SKM-1 (cell line): ENCODE results near the gene SHROOM2.
"Not testable (repeated sequence)": the region's sequence is repeated elsewhere in the genome, so short reads cannot be mapped to it uniquely, and the experiment has no call there.

Source experiments
- DNase-seq: peaks from one replicate; lab custom pipeline; 2025; ENCODE audit not compliant: unreplicated experiment; lab: John Stamatoyannopoulos, UW

SHROOM2 gene

GRCh38 chrX:9785944-9786797, at the start of gene SHROOM2:
TSS of gene SHROOM2 (plus strand) at chrX:9786429. CDS start at chrX:9786546, 117 bp downstream.
- DNase-seq: no peak

GRCh38 chrX:9737363-9737762, 48.9 kb upstream of the SHROOM2 start:
- DNase-seq: no peak

GRCh38 chrX:9738151-9738550, 48.1 kb upstream of the SHROOM2 start:
- no peak for DNase-seq

- no peak for DNase-seq
Measured at GRCh38 chrX:9739130-9739529, 47.1 kb upstream of the SHROOM2 start.

GRCh38 chrX:9745417-9746115, 40.7 kb upstream of the SHROOM2 start:
- DNase-seq: no peak

- no peak for DNase-seq
Measured at GRCh38 chrX:9746148-9746888, 39.9 kb upstream of the SHROOM2 start.

- no peak for DNase-seq
Measured at GRCh38 chrX:9747644-9748043, 38.6 kb upstream of the SHROOM2 start.

GRCh38 chrX:9749146-9749692, 37.0 kb upstream of the SHROOM2 start:
- no peak for DNase-seq

- DNase-seq: no peak
Measured at GRCh38 chrX:9757366-9757765, 28.9 kb upstream of the SHROOM2 start.

GRCh38 chrX:9758021-9758638, 28.1 kb upstream of the SHROOM2 start:
- no peak for DNase-seq

- DNase-seq: no peak
Measured at GRCh38 chrX:9759337-9759736, 26.9 kb upstream of the SHROOM2 start.

- no peak for DNase-seq
Measured at GRCh38 chrX:9765072-9765736, 21.0 kb upstream of the SHROOM2 start.

GRCh38 chrX:9765737-9766097, 20.5 kb upstream of the SHROOM2 start, which contains the start of gene GPR143:
TSS of gene GPR143 (minus strand) at chrX:9765847. CDS start at chrX:9765817, 30 bp downstream.
- DNase-seq: no peak

GRCh38 chrX:9767375-9767774, 18.9 kb upstream of the SHROOM2 start:
- no peak for DNase-seq

- DNase-seq: not testable (repeated sequence)
Measured at GRCh38 chrX:9768321-9768839, 17.8 kb upstream of the SHROOM2 start.

- no peak for DNase-seq
Measured at GRCh38 chrX:9770319-9770718, 15.9 kb upstream of the SHROOM2 start.

GRCh38 chrX:9772943-9773342, 13.3 kb upstream of the SHROOM2 start:
- DNase-seq: no peak

GRCh38 chrX:9775930-9776329, 10.3 kb upstream of the SHROOM2 start:
- DNase-seq: no peak

GRCh38 chrX:9781941-9782340, 4.3 kb upstream of the SHROOM2 start:
- no peak for DNase-seq

GRCh38 chrX:9784332-9784731, 1.9 kb upstream of the SHROOM2 start:
- DNase-seq: no peak
